Measurements from ENCODE around the gene DPP6.

Gene DPP6

DNA sequence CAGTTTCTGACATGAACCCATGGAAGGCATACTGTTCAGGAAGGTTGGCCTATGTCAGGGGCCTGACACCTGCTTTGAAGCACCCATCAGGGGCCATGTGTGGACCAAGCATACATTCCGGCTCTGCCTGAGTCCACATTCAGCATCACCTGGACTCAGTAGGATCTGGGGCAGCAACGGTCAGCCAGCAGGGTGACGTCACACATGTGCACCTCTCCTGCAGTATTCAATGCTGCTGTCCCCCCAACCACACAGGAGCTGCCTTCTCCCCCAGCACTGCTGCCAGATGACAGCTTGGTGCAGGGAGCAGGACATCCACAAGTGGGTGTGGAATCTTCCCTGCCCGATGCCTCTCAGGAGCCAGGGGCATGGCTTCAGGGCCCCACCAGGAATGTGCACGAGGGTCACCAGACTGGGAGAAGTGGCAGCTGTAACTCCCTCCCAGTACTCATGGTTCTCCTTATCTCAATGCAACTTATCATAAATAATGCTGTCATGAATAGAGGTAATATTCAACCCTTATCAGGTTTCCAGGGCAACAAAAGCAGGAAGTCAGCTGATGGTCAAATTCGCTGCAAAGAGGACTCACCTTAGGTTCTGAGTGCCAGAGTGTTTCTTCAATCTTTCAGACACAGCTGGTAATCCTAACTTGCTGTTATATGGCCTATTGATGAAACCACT is 657.8 kb downstream of the DPP6 start:
- DNase-seq (ENCODE audit: low read depth): no peak

DNA sequence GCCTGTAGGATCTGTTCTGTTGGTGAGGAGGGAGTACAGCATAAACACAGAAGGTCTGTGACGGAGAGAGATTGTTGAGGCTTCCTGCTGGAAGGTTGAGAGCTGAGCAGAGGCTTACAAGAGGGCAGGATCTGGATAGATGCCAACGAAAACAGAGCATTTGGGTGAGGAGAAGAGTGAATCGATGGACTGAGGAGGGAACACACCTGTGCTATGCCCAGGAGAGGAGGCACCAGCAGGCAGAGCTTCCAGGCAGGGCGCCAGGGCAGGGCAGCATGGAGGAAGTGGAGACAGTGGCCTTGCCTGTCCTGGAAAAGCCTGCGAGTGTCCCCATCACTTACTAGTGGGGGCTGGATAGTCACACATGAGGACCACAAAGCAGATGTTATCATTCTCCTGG is 667.8 kb downstream of the DPP6 start:
- DNase-seq (ENCODE audit: low read depth): no peak

DNA sequence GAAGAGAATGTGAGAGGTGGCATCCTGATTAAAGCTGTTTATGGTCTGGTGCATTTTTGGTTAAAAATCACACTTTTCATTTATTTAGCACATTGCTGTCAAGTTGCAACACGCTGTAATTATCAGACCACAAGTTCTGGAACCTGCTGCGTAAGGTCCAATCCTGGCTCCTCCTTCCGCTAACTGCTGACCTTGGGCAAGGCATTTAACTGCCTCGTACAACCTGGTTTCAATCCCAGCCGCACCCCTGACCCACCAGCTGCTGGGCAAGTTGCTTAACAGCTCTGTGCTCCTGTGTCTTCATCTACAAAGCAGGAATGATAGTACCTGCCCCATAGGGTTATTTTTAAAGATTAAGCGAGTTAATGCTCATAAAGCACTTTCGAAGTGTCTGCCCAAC is 668.9 kb downstream of the DPP6 start:
- DNase-seq (ENCODE audit: low read depth): no peak

DNA sequence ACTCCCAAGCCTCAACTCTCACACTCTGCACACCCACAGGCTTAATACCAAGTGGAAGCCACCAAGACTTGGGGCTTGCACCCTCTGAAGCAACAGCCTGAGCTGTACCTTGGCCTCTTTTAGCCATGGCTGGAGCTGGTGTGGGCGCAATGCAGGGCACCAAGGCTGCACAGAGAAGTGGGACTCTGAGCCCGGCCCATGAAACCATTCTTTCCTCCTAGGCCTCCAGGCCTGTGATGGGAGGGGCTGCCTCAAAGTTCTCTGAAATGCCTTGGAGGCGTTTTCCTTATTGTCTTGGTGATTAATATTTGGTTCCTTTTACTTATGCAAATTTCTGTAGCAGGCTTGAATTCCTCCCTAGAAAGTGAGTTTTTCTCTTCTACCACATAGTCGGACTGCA is 674.2 kb downstream of the DPP6 start:
- DNase-seq (ENCODE audit: low read depth): no peak

DNA sequence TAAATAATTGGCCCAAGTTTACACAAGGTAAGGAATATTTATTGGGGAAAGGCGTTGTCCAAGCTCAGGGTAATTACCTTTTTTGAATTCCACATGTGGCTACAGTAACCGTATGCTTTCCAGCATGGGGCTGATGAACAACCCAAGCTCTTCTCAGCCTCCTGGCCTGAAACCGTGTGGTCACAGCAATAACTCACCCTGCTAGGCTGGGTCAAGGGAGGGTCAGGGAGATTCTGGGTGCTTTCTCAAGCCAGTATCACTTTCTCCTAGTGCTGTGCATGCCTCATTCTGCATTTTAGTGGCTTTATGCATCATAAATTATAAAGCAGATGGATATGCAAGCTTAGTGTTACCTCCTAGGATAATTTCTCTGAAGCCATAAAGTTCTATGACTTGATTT is 676.9 kb downstream of the DPP6 start:
- DNase-seq (ENCODE audit: low read depth): no peak

DNA sequence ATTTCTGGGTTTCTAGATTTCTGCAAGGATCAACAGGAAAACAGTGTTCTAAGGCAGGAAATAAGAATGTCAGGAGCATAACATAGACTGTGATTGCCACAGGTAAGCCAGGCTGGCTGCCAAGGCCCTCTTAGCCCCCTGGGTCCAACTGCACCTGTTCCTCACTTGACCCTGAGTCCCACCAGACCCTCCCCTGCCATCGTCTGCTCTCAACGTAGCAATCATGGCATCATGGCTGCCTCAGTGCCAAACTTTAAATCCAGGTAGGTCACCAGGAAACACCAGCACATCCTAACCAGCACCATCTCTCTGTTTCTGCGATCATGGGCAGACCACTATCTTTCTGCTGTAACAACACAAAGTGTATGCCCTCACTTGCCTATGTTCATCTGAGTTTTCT is 683.6 kb downstream of the DPP6 start:
- no peak for DNase-seq (ENCODE audit: low read depth)

DNA sequence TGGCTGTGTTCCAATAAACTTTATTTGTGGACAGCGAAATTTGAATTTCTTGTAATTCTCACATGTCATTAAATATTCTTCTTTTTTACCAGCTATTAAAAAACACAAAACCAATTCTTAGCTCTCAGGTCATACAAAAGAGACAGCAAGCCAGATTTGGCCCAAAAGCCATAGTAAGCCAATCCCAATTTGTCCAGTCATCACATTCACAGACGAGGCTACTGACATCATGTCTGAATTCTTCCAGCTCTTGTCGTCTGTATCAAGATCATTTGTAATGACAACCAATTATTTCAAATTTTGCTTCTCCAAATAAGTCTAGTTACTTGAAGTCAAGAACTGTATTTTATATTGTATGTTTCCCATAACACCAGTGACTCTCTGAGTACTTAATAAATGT is 684.2 kb downstream of the DPP6 start:
- DNase-seq (ENCODE audit: low read depth): no peak

DNA sequence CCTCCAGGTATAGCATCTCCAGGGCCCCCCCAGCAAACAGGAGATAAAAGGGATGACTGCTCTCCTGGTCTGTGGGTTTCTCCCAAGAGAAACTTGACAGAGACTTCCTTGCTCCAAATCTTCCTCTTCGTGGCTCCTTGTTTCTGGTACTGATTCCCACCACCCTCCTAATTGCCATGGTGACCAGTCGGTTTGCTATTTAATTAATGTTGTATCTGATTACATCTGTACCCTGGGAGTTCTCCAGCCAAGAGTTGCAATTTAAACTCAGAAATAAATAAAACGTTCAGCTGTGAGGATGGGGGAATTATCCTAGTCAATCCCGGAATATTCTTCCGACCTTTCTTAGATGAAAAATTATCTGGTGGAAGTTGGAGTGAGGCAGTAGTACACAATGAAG is 686.0 kb downstream of the DPP6 start:
- DNase-seq (ENCODE audit: low read depth): no peak

DNA sequence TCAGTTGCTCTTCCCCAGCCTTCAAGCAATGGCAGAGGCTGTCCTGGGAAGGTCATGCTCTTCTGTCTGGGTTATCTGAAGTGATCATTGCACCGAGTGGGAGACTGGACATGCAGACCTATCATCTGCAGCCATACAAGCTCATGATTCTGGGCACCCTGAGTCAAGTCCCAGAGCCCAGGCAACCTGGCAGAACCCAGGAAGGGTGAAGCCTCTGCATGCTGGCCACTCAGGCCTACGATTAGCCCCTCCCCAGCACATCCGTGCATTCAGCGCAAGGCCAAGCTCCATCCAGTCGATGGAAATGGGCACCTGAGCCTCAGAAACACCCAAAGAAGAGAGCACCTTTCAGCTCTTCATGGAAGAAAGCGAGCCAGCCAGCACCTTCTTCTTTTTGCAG is 688.9 kb downstream of the DPP6 start:
- no peak for DNase-seq (ENCODE audit: low read depth)

DNA sequence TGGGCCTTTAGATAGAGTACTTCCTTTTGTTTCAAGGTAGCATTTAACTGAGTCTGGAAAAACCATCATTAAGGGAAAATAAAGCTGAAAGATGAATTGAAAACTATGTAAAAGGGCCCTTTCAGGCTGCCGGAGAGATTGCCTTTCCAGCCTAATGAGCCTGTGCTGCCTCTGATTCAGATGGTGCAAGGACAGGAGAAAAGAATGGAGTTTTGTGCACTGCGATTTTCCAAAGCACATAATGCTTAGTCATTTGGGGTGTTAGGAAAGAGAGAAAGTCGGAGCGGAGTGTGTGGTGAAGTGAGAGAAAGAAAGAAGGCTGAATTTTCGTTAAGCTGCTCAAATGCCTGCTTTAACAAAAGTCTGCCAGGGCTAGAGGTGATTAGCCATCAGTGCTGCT is 691.0 kb downstream of the DPP6 start:
- DNase-seq (ENCODE audit: low read depth): no peak

DNA sequence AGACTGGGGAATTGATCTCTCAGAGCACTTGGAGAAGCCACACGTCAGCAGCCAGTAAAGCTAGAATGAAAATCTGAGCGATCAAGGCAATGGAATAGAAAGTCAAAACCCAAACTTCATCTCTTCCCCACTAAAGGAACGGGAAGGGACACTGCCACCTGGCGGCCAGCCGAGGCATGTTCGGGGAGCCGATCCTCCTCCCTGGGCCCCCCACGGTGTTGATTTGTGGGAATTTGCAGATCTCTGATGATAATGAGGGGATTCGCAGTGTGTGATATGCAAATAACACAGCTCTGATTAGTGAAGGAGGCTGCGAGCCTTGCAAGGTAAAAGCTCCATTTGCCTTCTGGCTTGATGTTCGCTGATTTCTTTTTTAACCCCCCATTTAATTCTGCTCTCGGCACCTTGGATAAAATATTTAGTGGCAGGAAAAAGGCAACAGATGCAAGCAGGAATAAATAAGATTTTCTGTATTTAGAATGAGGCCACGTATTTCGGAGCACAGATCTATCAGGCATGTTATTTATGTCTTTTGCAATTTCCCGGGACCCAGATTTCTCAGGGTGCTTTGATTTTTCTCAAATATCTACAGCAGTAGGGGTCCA is 692.2 kb downstream of the DPP6 start:
- DNase-seq (ENCODE audit: low read depth): no peak

DNA sequence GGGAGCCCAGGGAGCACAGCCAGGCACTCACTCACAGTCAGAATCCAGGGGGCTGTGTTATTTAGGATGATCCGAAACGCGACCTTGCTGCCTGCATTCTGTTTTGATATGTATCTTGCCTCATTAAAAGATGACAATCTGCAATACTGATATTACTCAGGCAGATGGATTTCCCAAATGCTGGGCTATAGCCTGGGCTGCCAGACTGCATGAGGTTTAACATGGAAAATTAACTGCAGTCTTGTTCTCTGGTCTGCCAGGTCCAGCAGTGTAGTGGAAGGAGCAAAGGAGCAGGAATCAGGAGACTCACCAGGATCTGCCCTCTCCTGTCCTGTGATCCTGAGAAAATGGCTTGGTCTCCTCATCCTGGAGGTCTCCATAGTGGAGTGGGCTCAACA is 692.7 kb downstream of the DPP6 start:
- DNase-seq (ENCODE audit: low read depth): no peak

DNA sequence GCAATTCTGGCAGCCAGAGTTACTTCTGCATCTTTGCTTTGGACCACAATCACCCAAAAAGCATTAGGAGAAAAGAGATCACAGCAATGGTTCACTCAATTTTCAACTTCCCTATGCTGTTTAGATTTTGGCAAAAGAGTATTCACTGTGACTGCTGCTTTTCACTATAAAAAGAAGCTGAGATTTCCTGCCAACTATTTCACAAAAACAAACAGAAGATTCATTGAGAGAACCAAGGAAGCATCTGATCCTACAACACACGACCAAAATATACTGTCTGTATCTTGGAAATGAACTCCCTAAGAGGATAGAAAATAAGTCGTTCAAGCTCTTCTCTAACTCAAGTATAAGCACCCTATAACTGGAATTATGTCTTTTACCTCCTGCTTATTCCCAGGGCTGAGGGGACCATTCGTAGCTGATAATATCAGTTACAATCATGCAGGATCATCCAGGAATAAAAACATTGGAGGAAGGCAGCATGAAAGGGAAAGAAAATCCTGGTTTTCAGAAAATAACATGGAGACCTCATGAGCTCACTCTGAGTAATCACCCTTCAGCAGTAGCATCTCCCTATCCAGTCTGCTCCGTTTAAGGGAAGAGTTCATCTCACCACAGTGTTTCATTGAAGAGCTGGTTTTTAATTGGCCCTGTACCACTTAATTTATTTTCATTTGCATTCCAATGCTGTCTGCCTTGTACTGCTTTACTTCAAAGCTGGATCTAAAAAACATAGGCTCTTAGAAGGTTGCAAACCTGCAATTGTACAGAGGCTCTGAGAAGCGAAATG is 694.6 kb downstream of the DPP6 start:
- no peak for DNase-seq (ENCODE audit: low read depth)

DNA sequence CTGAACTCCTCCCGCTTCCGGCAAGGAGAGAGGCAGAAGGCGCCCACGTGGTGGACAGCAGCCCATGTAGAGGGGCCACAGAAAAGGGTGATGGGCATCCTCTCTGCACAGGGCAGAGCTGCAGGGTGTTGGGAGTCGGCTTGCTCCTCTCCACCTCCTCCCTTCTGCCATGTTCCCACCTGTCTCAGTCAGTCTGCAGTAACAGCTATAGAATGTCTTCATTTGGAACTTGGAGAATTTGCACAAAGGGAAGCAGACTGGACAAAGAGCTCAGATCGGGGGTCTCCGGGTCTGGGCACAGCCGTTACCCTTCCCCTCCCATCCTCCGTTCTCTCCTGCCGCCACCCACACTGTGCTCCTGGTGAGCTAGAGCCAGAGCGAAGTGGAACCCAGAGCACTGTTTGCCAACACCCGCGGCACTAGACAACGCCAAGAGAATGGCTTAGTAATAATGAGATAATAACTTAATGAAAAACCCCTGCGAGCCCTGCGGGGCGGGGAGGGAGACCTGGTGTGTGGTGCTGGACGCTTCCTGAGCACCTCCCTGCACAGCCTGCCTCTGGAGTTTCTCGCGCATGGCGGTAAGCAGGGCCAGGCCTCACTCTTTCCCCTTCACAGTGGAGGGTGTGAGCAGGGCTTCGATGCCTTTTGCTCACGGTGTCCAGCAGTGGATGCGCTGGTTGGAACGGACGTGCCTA is 696.0 kb downstream of the DPP6 start:
- DNase-seq (ENCODE audit: low read depth): no peak

DNA sequence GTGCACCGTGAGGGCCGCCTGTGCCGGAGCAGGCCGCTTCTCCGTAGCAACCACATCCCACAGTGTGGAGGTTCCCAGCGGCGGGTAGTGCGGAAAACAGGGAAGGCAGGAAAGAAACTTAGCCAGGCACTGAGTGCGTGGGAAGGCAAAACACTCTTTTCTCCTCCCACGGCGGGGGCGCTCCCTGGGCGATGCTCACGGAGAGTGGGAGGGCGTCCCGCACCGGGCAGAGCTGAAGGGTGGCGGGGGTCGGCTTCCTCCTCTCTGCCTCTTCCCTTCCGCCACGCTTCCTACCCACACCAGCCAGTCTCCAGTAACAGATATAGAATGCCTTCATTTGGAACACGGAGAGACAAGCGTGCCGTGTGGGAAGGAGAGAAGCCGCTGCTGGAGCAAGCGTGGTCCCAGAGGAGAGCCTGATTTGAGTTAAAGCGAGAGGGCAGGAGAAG is 698.2 kb downstream of the DPP6 start:
- DNase-seq (ENCODE audit: low read depth): no peak

DNA sequence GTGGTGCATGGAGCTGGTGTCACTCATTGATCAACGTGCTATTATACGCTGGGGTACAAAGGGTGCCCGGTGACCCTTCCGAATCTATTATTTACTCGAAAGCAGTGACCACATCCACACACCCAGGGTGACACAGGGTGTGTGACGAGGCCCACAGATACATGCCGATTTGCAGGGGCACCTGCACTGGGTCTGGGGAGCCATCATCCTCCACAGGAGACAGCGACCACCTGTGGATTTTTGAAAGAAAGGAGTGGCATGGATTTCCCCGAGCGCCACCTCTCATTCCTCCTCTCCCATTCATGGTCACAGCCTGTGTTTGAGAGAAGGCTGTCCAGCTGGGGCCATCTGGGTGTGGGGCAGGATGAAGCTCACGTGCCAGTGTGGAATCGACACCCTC is 701.0 kb downstream of the DPP6 start:
- DNase-seq (ENCODE audit: low read depth): no peak

DNA sequence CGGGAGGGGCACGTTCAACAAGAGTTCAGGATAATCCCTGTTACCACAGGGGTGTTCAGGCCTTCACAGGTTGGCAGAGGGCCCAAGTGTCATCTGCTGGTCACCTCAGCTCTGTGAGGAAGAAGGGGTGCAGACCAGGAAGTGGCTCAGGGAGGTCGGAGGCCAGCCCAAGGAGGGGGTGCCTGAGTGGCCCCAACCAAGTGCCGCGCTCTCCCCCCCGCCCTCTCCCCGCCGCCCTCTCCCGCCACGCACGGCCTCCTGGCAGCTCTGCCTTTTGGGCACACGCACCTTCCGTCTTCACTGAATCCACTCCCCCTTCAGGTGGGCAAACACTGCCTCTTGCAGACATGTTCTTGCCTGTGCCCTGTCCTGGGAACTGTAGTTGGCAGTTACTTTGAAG is 705.6 kb downstream of the DPP6 start:
- no peak for DNase-seq (ENCODE audit: low read depth)

DNA sequence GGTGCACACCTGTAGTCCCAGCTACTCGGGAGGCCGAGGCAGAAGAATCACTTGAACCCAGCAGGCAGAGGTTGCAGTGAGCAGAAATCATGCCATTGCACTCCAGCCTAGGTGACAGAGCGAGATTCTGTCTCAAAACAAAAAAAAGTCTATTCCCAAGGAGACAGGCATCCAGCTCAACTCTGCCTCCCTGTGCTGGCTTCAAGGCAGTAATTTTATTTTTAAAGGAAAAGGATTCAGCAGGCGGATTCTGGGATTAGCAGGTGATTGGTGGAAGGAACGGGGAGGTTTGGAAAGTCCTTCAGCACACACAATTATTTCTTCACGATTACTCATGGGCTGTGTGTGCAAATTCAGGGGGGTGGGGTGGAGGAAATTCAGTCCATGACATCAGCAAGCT is 707.8 kb downstream of the DPP6 start:
- no peak for DNase-seq (ENCODE audit: low read depth)

DNA sequence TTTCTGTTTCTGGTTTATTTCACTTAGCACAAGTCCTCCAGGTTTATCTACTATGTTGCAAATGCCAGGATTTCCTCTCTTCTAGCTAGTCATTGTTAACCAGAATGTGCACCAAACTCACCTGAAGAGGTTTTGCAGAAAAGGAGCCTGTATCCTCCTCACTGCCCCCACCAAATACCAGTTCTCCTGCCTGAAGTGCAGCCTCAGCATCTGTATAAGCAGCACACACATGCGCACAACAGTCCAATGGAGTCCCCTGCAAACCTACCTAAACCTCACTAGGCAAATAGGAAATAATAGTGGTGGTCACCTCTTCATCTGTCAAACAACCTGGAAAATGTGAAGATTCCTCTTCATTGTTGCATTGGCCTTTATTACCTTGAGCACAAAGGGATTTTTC is 712.9 kb downstream of the DPP6 start:
- DNase-seq (ENCODE audit: low read depth): no peak

DNA sequence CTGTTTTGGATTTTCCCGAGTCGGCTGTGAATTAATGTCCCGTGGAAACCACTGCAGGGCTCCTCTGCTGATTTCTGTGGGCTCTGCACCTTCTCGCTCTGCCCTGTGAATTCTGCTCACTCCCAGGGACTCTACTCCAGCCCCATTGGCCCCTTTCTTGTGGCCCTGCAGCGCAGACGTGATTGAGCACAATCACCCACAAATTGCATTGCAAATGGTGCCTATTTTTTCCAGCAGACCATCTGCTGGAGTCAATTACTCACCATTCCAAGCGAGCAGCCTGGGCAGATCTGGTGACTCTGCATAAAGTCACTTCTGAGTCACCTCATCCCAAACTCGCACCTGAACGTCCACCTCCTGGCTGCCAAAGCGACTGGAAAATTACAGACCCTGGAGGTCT is 714.9 kb downstream of the DPP6 start:
- no peak for DNase-seq (ENCODE audit: low read depth)

DNA sequence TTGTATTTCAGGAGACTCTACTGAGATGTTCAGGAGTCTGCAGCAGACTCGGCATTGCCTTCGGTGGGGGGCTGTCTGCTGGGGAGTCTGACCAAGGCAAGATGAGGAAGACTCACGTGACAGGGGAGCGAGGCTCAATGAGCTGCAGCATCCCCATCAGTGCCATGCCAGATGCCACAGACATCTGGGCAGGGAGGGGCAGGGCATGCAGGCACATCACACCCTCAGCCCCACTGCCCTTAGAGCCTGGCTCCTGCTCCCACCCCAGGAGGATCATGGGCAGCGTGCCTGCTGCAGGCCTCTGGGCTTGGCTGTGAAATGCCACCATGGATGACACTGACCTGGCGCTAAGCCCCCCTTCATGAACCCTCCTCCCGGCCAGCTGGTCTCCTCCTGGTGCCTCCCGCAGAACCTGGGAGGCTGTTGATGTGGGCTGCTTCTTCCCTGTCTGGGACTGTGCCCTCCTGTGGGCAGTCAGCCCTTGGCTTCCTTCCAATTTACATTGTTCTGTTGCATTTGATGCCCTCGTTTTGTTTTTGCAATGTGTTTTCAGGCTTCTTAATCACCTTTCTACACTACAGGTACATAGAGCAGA is 715.7 kb downstream of the DPP6 start:
- no peak for DNase-seq (ENCODE audit: low read depth)

DNA sequence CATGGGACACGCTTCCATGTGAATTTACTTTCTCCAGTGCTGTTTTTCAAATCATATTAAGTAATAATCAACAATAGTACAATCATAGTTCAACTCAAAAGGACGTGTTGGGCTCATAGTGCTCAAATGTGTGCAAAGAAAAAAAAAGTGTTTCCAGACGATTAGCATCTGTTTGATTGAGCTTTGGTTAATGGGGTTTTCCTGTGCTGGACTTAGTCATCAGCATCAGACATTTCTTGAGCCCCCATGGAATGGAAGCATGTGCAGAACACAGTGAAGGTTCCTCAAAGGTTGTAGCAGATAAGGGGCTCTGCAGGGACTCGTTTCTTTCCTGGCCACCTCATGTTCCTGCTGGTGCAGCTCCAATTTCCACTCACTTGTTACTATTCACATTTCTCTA is 716.8 kb downstream of the DPP6 start:
- no peak for DNase-seq (ENCODE audit: low read depth)

DNA sequence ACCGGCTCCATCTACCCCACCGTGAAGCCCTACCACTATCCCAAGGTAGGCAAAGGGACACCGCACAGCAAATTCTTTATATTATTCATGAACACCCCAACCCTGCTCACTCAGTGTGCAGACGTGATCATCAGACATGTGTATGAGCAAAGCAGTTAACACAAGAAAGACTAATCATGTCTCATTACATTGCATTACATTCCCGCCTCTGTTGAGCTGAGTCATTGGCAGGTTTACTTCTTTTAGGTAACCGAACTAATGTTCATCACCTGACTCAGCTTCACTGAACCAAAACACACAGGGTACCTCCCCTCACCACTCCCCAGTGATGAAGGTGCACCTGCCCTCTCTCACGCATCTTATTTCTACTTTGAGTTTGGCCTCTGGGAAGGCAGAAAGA is 717.3 kb downstream of the DPP6 start:
- no peak for DNase-seq (ENCODE audit: low read depth)

Measured in fibroblast of the conjunctiva (primary cell).